SK-N-SH treated with all-trans-retinoic acid at 6 μM for 48 hours (cell line): ENCODE data around the gene CLEC14A.

Experiments
- ATAC-seq: fragments of 200-7000 bp; cut with Tn5 transposase; 3 replicates; pipeline ENCODE4 v1.9.1; 2020; ENCODE audit warnings: mild to moderate bottlenecking, moderate library complexity
- ARNTL ChIP-seq: fragments of 450-650 bp; formaldehyde crosslinking; IDR thresholded peaks from 2 replicates; pipeline ENCODE4 v1.5.0; 2020; ENCODE audit warnings: low read depth, mild to moderate bottlenecking, moderate library complexity, borderline replicate concordance
- BACH2 ChIP-seq: fragments of 250-450 bp; sonication (Bioruptor Pico); IDR thresholded peaks from 2 replicates; pipeline ENCODE4 v1.9.0; 2021; ENCODE audit warnings: mild to moderate bottlenecking, borderline replicate concordance
- CSDC2 ChIP-seq: fragments of 250-450 bp; sonication (Bioruptor Pico); IDR thresholded peaks from 2 replicates; pipeline ENCODE4 v1.5.0; 2020; ENCODE audit warnings: mild to moderate bottlenecking, moderate library complexity
- ESRRG ChIP-seq: fragments of 250-450 bp; sonication (Bioruptor Pico); IDR thresholded peaks from 2 replicates; pipeline ENCODE4 v1.6.1; 2021; ENCODE audit warnings: mild to moderate bottlenecking
- GLIS3 ChIP-seq: fragments of 250-450 bp; sonication (Bioruptor Pico); IDR thresholded peaks from 2 replicates; pipeline ENCODE4 v1.5.0; 2020; ENCODE audit warnings: mild to moderate bottlenecking, moderate library complexity
- ISL1 ChIP-seq: fragments of 250-450 bp; sonication (Bioruptor Pico); IDR thresholded peaks from 2 replicates; pipeline ENCODE4 v2.1.2; 2022; ENCODE audit warnings: mild to moderate bottlenecking, moderate library complexity
- PPARA ChIP-seq: fragments of 250-450 bp; sonication (Bioruptor Pico); IDR thresholded peaks from 2 replicates; pipeline ENCODE4 v1.5.0; 2020; ENCODE audit warnings: mild to moderate bottlenecking, borderline replicate concordance
- RARB ChIP-seq: fragments of 250-450 bp; sonication (Bioruptor Pico); IDR thresholded peaks from 2 replicates; pipeline ENCODE4 v1.8.0; 2021; ENCODE audit warnings: mild to moderate bottlenecking, moderate library complexity
- SNAI2 ChIP-seq: fragments of 250-450 bp; sonication (Bioruptor Pico); IDR thresholded peaks from 2 replicates; pipeline ENCODE4 v1.5.0; 2020; ENCODE audit warnings: mild to moderate bottlenecking, moderate library complexity
- TCF4 ChIP-seq: fragments of 250-450 bp; sonication (Bioruptor Pico); IDR thresholded peaks from 2 replicates; pipeline ENCODE4 v1.8.0; 2021; ENCODE audit warnings: mild to moderate bottlenecking, moderate library complexity, borderline replicate concordance
- TOX ChIP-seq: fragments of 250-450 bp; sonication (Bioruptor Pico); IDR thresholded peaks from 2 replicates; pipeline ENCODE4 v1.8.0; 2021; ENCODE audit warnings: mild to moderate bottlenecking, moderate library complexity, borderline replicate concordance
- ZC3H10 ChIP-seq: fragments of 250-450 bp; sonication (Bioruptor Pico); IDR thresholded peaks from 2 replicates; pipeline ENCODE4 v1.5.1; 2021; ENCODE audit warnings: mild to moderate bottlenecking, moderate library complexity
- ZFP3 ChIP-seq: fragments of 250-450 bp; sonication (Bioruptor Pico); IDR thresholded peaks from 2 replicates; pipeline ENCODE4 v1.5.0; 2020; ENCODE audit warnings: mild to moderate bottlenecking, moderate library complexity
- ZFP30 ChIP-seq: fragments of 450-650 bp; formaldehyde crosslinking; IDR thresholded peaks from 2 replicates; pipeline ENCODE4 v1.5.0; 2022; ENCODE audit warnings: mild to moderate bottlenecking, moderate library complexity
- ZNF565 ChIP-seq: fragments of 450-650 bp; formaldehyde crosslinking; conservative IDR thresholded peaks from 2 replicates; pipeline ENCODE4 v1.5.0; 2020; ENCODE audit warnings: low read depth, mild to moderate bottlenecking, moderate library complexity
- ZNF70 ChIP-seq: fragments of 450-650 bp; formaldehyde crosslinking; IDR thresholded peaks from 2 replicates; pipeline ENCODE4 v1.5.0; 2020; ENCODE audit warnings: mild to moderate bottlenecking, moderate library complexity
- ZNF8 ChIP-seq: fragments of 450-650 bp; formaldehyde crosslinking; IDR thresholded peaks from 2 replicates; pipeline ENCODE4 v1.5.0; 2020; ENCODE audit warnings: mild to moderate bottlenecking, moderate library complexity
- TF ChIP-seq, protein P1 (sequence below): fragments of 250-450 bp; sonication (Bioruptor Pico); IDR thresholded peaks from 2 replicates; pipeline ENCODE4 v1.5.1; 2020; ENCODE audit warnings: low read depth, mild to moderate bottlenecking, moderate library complexity
- TF ChIP-seq, protein P2 (sequence below): fragments of 250-450 bp; sonication (Bioruptor Pico); IDR thresholded peaks from 2 replicates; pipeline ENCODE4 v1.8.0; 2020; ENCODE audit warnings: mild to moderate bottlenecking, moderate library complexity, borderline replicate concordance
- TF ChIP-seq, protein P3 (sequence below): fragments of 250-450 bp; sonication (Bioruptor Pico); IDR thresholded peaks from 2 replicates; pipeline ENCODE4 v1.8.0; 2021; ENCODE audit warnings: low read depth, mild to moderate bottlenecking, moderate library complexity, borderline replicate concordance
- TF ChIP-seq, protein P4 (sequence below): fragments of 250-450 bp; sonication (Bioruptor Pico); IDR thresholded peaks from 2 replicates; pipeline ENCODE4 v1.5.0; 2020; ENCODE audit warnings: mild to moderate bottlenecking, moderate library complexity
- TF ChIP-seq, protein P5 (sequence below): fragments of 250-450 bp; sonication (Bioruptor Pico); IDR thresholded peaks from 2 replicates; pipeline ENCODE4 v1.5.1; 2021; ENCODE audit warnings: mild to moderate bottlenecking, moderate library complexity

The CLEC14A gene

DNA sequence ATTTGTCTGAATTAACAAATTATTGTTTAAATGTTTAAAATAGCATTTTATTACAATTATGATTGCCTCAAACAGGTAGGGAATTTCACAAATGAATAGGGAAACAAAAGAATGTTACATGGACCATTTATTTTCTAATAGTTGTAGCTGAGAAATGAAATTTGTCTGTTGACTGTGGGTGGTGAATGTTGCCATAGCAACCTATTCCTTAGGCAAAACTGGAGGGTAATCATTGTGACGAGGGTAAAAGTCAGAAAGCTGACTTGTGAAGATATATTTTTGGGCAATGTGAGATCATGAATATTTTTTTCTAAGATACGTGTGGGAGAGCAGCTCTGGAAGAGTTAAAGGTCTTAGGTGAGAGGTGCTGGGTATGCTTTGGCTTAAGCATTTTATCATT, 24.2 kb upstream of the CLEC14A start:
- TF ChIP-seq ESRRG (CRISPR knock-in tag) (no peak), GLIS3 (CRISPR knock-in tag) (no peak), ARNTL (no peak), RARB (CRISPR knock-in tag) (no peak), ISL1 (no peak), SNAI2 (CRISPR knock-in tag) (no peak), BACH2 (CRISPR knock-in tag) (no peak), ZFP3 (CRISPR knock-in tag) (no peak), ZC3H10 (no peak), ZNF70 (CRISPR knock-in tag) (no peak), TCF4 (CRISPR knock-in tag) (no peak), TOX (CRISPR knock-in tag) (no peak), ZNF8 (no peak)
- TF ChIP-seq, protein P1, sequence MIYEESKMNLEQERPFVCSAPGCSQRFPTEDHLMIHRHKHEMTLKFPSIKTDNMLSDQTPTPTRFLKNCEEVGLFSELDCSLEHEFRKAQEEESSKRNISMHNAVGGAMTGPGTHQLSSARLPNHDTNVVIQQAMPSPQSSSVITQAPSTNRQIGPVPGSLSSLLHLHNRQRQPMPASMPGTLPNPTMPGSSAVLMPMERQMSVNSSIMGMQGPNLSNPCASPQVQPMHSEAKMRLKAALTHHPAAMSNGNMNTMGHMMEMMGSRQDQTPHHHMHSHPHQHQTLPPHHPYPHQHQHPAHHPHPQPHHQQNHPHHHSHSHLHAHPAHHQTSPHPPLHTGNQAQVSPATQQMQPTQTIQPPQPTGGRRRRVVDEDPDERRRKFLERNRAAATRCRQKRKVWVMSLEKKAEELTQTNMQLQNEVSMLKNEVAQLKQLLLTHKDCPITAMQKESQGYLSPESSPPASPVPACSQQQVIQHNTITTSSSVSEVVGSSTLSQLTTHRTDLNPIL, result no peak
- TF ChIP-seq, protein P2, sequence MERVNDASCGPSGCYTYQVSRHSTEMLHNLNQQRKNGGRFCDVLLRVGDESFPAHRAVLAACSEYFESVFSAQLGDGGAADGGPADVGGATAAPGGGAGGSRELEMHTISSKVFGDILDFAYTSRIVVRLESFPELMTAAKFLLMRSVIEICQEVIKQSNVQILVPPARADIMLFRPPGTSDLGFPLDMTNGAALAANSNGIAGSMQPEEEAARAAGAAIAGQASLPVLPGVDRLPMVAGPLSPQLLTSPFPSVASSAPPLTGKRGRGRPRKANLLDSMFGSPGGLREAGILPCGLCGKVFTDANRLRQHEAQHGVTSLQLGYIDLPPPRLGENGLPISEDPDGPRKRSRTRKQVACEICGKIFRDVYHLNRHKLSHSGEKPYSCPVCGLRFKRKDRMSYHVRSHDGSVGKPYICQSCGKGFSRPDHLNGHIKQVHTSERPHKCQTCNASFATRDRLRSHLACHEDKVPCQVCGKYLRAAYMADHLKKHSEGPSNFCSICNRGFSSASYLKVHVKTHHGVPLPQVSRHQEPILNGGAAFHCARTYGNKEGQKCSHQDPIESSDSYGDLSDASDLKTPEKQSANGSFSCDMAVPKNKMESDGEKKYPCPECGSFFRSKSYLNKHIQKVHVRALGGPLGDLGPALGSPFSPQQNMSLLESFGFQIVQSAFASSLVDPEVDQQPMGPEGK (CRISPR knock-in tag), result no peak
- TF ChIP-seq, protein P3, sequence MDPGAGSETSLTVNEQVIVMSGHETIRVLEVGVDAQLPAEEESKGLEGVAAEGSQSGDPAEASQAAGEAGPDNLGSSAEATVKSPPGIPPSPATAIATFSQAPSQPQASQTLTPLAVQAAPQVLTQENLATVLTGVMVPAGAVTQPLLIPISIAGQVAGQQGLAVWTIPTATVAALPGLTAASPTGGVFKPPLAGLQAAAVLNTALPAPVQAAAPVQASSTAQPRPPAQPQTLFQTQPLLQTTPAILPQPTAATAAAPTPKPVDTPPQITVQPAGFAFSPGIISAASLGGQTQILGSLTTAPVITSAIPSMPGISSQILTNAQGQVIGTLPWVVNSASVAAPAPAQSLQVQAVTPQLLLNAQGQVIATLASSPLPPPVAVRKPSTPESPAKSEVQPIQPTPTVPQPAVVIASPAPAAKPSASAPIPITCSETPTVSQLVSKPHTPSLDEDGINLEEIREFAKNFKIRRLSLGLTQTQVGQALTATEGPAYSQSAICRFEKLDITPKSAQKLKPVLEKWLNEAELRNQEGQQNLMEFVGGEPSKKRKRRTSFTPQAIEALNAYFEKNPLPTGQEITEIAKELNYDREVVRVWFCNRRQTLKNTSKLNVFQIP (CRISPR knock-in tag), result no peak
- ATAC-seq, result no peak

DNA sequence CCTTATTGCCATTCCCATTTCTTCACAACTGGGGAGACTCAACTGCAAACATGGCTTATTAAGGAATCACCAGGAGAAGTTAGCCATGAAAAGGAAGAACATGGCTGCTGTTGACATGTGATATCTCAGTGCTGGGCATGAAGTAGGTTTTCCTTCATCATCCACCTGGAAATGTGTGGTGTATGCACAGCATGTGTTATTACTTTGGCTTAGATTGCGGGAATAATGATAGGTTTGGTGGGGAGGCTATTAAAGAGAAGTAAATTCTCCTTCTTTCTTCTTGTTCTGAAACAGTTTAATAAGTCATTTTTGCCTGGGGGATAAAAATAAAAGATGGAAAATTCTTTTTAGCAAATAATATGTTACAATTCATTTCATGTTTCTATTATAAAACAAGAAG, 23.7 kb upstream of the CLEC14A start:
- ATAC-seq, result no peak
- TF ChIP-seq CSDC2 (CRISPR knock-in tag) (no peak), ZNF8 (no peak), ZFP30 (CRISPR knock-in tag) (no peak), GLIS3 (CRISPR knock-in tag) (no peak)
- TF ChIP-seq, protein P2 (CRISPR knock-in tag), result no peak
- TF ChIP-seq, all 23 proteins: peak for 0

DNA sequence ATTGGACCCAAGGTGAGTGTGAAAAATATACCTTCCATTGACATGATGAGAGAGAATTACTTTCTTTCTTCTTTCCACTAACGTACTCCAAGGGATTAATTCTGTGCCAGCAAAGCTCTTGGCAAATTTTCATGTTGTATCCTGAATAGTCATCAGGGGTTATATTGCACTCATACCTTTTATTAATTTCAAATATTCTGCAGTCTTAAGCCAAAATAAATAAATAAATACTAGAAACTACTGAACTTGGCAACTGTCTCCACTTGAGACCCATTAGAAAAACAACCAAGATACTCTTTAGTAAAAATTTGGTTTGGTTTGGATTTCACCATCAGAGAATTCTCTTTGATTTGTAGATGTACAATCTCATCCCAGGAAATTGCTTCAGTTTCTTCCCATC, 22.1 kb upstream of the CLEC14A start:
- no peak for ATAC-seq
- TF ChIP-seq, protein P1, result no peak
- no peak for TF ChIP-seq RARB (CRISPR knock-in tag)
- TF ChIP-seq ISL1, result no peak
- no peak for TF ChIP-seq CSDC2 (CRISPR knock-in tag)
- no peak for TF ChIP-seq ZNF565
- TF ChIP-seq TCF4 (CRISPR knock-in tag), result no peak
- no peak for TF ChIP-seq ZC3H10
- TF ChIP-seq, protein P2 (CRISPR knock-in tag), result no peak
- no peak for TF ChIP-seq PPARA
- TF ChIP-seq, protein P4, sequence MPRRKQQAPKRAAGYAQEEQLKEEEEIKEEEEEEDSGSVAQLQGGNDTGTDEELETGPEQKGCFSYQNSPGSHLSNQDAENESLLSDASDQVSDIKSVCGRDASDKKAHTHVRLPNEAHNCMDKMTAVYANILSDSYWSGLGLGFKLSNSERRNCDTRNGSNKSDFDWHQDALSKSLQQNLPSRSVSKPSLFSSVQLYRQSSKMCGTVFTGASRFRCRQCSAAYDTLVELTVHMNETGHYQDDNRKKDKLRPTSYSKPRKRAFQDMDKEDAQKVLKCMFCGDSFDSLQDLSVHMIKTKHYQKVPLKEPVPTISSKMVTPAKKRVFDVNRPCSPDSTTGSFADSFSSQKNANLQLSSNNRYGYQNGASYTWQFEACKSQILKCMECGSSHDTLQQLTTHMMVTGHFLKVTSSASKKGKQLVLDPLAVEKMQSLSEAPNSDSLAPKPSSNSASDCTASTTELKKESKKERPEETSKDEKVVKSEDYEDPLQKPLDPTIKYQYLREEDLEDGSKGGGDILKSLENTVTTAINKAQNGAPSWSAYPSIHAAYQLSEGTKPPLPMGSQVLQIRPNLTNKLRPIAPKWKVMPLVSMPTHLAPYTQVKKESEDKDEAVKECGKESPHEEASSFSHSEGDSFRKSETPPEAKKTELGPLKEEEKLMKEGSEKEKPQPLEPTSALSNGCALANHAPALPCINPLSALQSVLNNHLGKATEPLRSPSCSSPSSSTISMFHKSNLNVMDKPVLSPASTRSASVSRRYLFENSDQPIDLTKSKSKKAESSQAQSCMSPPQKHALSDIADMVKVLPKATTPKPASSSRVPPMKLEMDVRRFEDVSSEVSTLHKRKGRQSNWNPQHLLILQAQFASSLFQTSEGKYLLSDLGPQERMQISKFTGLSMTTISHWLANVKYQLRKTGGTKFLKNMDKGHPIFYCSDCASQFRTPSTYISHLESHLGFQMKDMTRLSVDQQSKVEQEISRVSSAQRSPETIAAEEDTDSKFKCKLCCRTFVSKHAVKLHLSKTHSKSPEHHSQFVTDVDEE (CRISPR knock-in tag), result no peak
- no peak for TF ChIP-seq ZFP30 (CRISPR knock-in tag)
- TF ChIP-seq GLIS3 (CRISPR knock-in tag), result no peak
- no peak for TF ChIP-seq ZNF8
- TF ChIP-seq, protein P5, sequence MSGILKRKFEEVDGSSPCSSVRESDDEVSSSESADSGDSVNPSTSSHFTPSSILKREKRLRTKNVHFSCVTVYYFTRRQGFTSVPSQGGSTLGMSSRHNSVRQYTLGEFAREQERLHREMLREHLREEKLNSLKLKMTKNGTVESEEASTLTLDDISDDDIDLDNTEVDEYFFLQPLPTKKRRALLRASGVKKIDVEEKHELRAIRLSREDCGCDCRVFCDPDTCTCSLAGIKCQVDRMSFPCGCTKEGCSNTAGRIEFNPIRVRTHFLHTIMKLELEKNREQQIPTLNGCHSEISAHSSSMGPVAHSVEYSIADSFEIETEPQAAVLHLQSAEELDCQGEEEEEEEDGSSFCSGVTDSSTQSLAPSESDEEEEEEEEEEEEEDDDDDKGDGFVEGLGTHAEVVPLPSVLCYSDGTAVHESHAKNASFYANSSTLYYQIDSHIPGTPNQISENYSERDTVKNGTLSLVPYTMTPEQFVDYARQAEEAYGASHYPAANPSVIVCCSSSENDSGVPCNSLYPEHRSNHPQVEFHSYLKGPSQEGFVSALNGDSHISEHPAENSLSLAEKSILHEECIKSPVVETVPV, result no peak
- TF ChIP-seq SNAI2 (CRISPR knock-in tag), result no peak
- TF ChIP-seq TOX (CRISPR knock-in tag), result no peak
